Astrocyte (in vitro differentiated cells and primary cell): ENCODE measurements around the gene CD99. TPM values are rescaled to one million over a fixed set of nuclear protein-coding genes. Genes with fewer than 3 reads are reported as not detected.

Source experiments
- DNase-seq: peaks from one replicate; pipeline ENCODE4 v3.0.0-alpha.2; 2010; ENCODE audit warnings: low read depth
- FAIRE-seq: peaks from 2 replicates; lab custom pipeline; 2011; peaks lifted over from hg19 to GRCh38; lab: Jason Lieb, UNC
- H2AFZ ChIP-seq: 2 replicates; pipeline ENCODE4 v1.6.0; 2012; ENCODE audit warnings: low read depth, low read length, inconsistent platforms
- H3K27ac ChIP-seq: 2 replicates; pipeline ENCODE4 v1.5.1; 2011; ENCODE audit warnings: low read depth, low read length, inconsistent platforms
- H3K27me3 ChIP-seq: 2 replicates; pipeline ENCODE4 v1.6.0; 2011; ENCODE audit warnings: low read length, inconsistent platforms; ENCODE audit not compliant: insufficient read depth
- H3K36me3 ChIP-seq: 2 replicates; pipeline ENCODE4 v1.5.1; 2011; ENCODE audit warnings: low read length, inconsistent platforms; ENCODE audit not compliant: insufficient read depth
- H3K4me1 ChIP-seq: 2 replicates; pipeline ENCODE4 v1.5.1; 2011; ENCODE audit warnings: low read length, inconsistent platforms; ENCODE audit not compliant: insufficient read depth
- H3K4me2 ChIP-seq: 2 replicates; pipeline ENCODE4 v1.6.0; 2012; ENCODE audit warnings: low read length, inconsistent platforms
- H3K4me3 ChIP-seq: 2 replicates; pipeline ENCODE4 v1.5.1; 2011; ENCODE audit warnings: low read depth, mild to moderate bottlenecking, low read length, inconsistent platforms; ENCODE audit not compliant: insufficient read depth
- H3K79me2 ChIP-seq: 2 replicates; pipeline ENCODE4 v1.6.0; 2012; ENCODE audit warnings: mild to moderate bottlenecking, low read length, inconsistent platforms; ENCODE audit not compliant: insufficient read depth
- H3K9ac ChIP-seq: 2 replicates; pipeline ENCODE4 v1.6.0; 2012; ENCODE audit warnings: mild to moderate bottlenecking, low read length, inconsistent platforms
- H3K9me3 ChIP-seq: 2 replicates; pipeline ENCODE4 v1.5.1; 2012; ENCODE audit warnings: low read depth, mild to moderate bottlenecking, low read length, inconsistent platforms; ENCODE audit not compliant: insufficient read depth
- H4K20me1 ChIP-seq: 2 replicates; pipeline ENCODE4 v1.6.0; 2012; ENCODE audit warnings: low read length, inconsistent platforms; ENCODE audit not compliant: insufficient read depth
- H3K27ac Mint-ChIP-seq: one replicate; pipeline ENCODE4 v1.8.0; 2021; ENCODE audit warnings: mild to moderate bottlenecking, mixed read lengths; ENCODE audit not compliant: unreplicated experiment
- H3K27me3 Mint-ChIP-seq: one replicate; pipeline ENCODE4 v1.8.0; 2021; ENCODE audit warnings: low read depth, mixed read lengths; ENCODE audit not compliant: unreplicated experiment
- H3K36me3 Mint-ChIP-seq: one replicate; pipeline ENCODE4 v1.8.0; 2021; ENCODE audit warnings: low read depth, mixed read lengths; ENCODE audit not compliant: unreplicated experiment
- H3K4me1 Mint-ChIP-seq: one replicate; pipeline ENCODE4 v1.8.0; 2021; ENCODE audit warnings: low read depth, mixed read lengths; ENCODE audit not compliant: unreplicated experiment
- H3K4me3 Mint-ChIP-seq: one replicate; pipeline ENCODE4 v1.8.0; 2021; ENCODE audit warnings: mild to moderate bottlenecking, moderate library complexity, mixed read lengths; ENCODE audit not compliant: unreplicated experiment
- H3K9me3 Mint-ChIP-seq: one replicate; pipeline ENCODE4 v1.8.0; 2021; ENCODE audit warnings: mild to moderate bottlenecking, mixed read lengths; ENCODE audit not compliant: unreplicated experiment
- CTCF ChIP-seq: IDR thresholded peaks from 2 replicates; pipeline ENCODE4 v1.5.1; 2011; ENCODE audit warnings: low read depth, mild to moderate bottlenecking, inconsistent platforms, low read length, moderate library complexity; ENCODE audit not compliant: insufficient read depth
- EZH2 ChIP-seq: IDR thresholded peaks from 2 replicates; pipeline ENCODE4 v1.6.1; 2012; ENCODE audit warnings: mild to moderate bottlenecking, low read length, inconsistent platforms; ENCODE audit not compliant: insufficient read depth
- total RNA-seq: library from RNA; stranded (reverse); gene quantifications from 2 replicates; pipeline ENCODE4 v1.2.1, GENCODE V29; 2021

CD99 gene
- total RNA-seq, 1 donor from 2014 or later, result 448 TPM

- no peak overlapping the region for H3K9ac ChIP-seq
- Mint-ChIP-seq H3K36me3 (no peaks in the 10 kb centered on the region), H3K4me1 (no peaks in the 10 kb centered on the region), H3K27ac (no peak overlapping the region), H3K9me3 (no peaks in the 10 kb centered on the region), H3K4me3 (no peak overlapping the region), H3K27me3 (peaks cover 6% of the 10 kb centered on the region)
- no peak for DNase-seq
- H3K4me1 ChIP-seq, result no peaks in the 10 kb centered on the region
- no peaks in the 10 kb centered on the region for H4K20me1 ChIP-seq
- no peaks in the 10 kb centered on the region for H3K79me2 ChIP-seq
- no peak overlapping the region for H3K4me3 ChIP-seq
- H3K27me3 ChIP-seq, result no peaks in the 10 kb centered on the region
- H3K27ac ChIP-seq, result no peak overlapping the region
- H3K9me3 ChIP-seq, result no peaks in the 10 kb centered on the region
- no peak overlapping the region for H2AFZ ChIP-seq
- H3K4me2 ChIP-seq, result no peak overlapping the region
- no peaks in the 10 kb centered on the region for H3K36me3 ChIP-seq
- no peak for TF ChIP-seq CTCF
- TF ChIP-seq EZH2, result no peak
- no peak for FAIRE-seq
Observed at GRCh38 chrX:2781698-2782097, 90.6 kb downstream of the CD99 start.

GRCh38 chrX:2782171-2782570 is 91.1 kb downstream of the CD99 start:
- Histone ChIP-seq H3K9ac (no peak overlapping the region), H3K4me2 (no peak overlapping the region), H3K79me2 (no peaks in the 10 kb centered on the region), H3K4me1 (no peaks in the 10 kb centered on the region), H3K36me3 (no peaks in the 10 kb centered on the region), H3K9me3 (no peaks in the 10 kb centered on the region), H3K27me3 (no peaks in the 10 kb centered on the region), H3K4me3 (no peak overlapping the region), H2AFZ (no peak overlapping the region), H3K27ac (no peak overlapping the region), H4K20me1 (no peaks in the 10 kb centered on the region)
- Mint-ChIP-seq H3K36me3 (no peaks in the 10 kb centered on the region), H3K27ac (no peak overlapping the region), H3K4me3 (no peak overlapping the region), H3K9me3 (no peaks in the 10 kb centered on the region), H3K27me3 (peaks cover 6% of the 10 kb centered on the region), H3K4me1 (no peaks in the 10 kb centered on the region)
- FAIRE-seq, result no peak
- no peak for TF ChIP-seq EZH2
- TF ChIP-seq CTCF, result no peak
- no peak for DNase-seq

DNA sequence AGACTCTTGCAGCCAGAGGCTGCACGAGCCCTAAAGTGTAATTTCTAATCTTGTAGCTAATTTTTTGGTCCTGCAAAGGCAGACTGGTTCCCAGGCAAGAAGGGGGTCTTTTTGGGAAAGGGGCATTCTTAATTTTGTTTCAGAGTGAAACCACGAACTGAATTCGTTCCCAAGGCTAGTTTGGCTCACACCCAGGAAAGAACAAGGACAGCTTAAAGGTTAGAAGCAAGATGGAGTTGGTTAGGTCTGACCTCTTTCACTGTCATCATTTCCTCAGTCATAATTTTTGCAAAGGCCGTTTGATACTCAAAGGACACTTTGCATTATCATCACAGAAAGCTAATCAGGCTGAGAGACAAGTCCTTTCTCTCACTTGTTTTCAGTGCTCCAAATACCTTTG is 91.7 kb downstream of the CD99 start:
- Histone ChIP-seq H3K79me2 (no peaks in the 10 kb centered on the region), H3K9ac (no peak overlapping the region), H3K4me2 (no peak overlapping the region), H3K9me3 (no peaks in the 10 kb centered on the region), H3K36me3 (no peaks in the 10 kb centered on the region), H4K20me1 (no peaks in the 10 kb centered on the region), H2AFZ (no peak overlapping the region), H3K4me1 (no peaks in the 10 kb centered on the region), H3K27ac (no peak overlapping the region), H3K4me3 (no peak overlapping the region), H3K27me3 (no peaks in the 10 kb centered on the region)
- H3K27me3 Mint-ChIP-seq, result peaks cover 6% of the 10 kb centered on the region
- H3K4me3 Mint-ChIP-seq, result no peak overlapping the region
- no peak overlapping the region for H3K27ac Mint-ChIP-seq
- no peaks in the 10 kb centered on the region for H3K9me3 Mint-ChIP-seq
- DNase-seq, result no peak
- FAIRE-seq, result no peak
- TF ChIP-seq EZH2 (no peak), CTCF (no peak)
- no peaks in the 10 kb centered on the region for H3K36me3 Mint-ChIP-seq
- no peaks in the 10 kb centered on the region for H3K4me1 Mint-ChIP-seq
